ENCODE data around the gene ZSCAN1.

- TF ChIP-seq CTCF (IDR thresholded peaks at IDR 0.05 in 2 of 3, conservative IDR thresholded peaks at IDR 0.05 in 1 of 3; ENCODE audit: control insufficient read depth in 2 of 3, extremely low read depth in 1 of 3, insufficient read depth in 1 of 3, low read depth in 3 of 3, low read length in 3 of 3): no peak
- TF ChIP-seq CEBPB (IDR thresholded peaks at IDR 0.05; ENCODE audit: borderline replicate concordance in 1 of 2, low read depth in 2 of 2, low read length in 2 of 2): no peak
- no peak for TF ChIP-seq ATF7 (IDR thresholded peaks at IDR 0.05; ENCODE audit: low read depth)
- no peak for TF ChIP-seq E2F4 (IDR thresholded peaks at IDR 0.05; ENCODE audit: low read depth, low read length)
- no peak for TF ChIP-seq MXI1 (IDR thresholded peaks at IDR 0.05; ENCODE audit: low read depth, low read length)
- TF ChIP-seq USF1 (IDR thresholded peaks at IDR 0.05; ENCODE audit: borderline replicate concordance, extremely low read length, insufficient read depth, low read depth, low read length): no peak
- TF ChIP-seq HDAC2 (IDR thresholded peaks at IDR 0.05): no peak
- no peak for TF ChIP-seq RCOR1 (conservative IDR thresholded peaks at IDR 0.05; ENCODE audit: low read depth, low read length)
- TF ChIP-seq BCL3 (IDR thresholded peaks at IDR 0.05; ENCODE audit: borderline replicate concordance, insufficient read depth, low read depth, low read length, poor library complexity, severe bottlenecking): no peak
- TF ChIP-seq ZNF384 (IDR thresholded peaks at IDR 0.05; ENCODE audit: borderline replicate concordance, low read depth, low read length): no peak
- no peak for TF ChIP-seq FOXK2 (IDR thresholded peaks at IDR 0.05)
- TF ChIP-seq RAD51 (IDR thresholded peaks at IDR 0.05): no peak
- TF ChIP-seq POLR2AphosphoS5 (IDR thresholded peaks at IDR 0.05; ENCODE audit: low read length): no peak
These were observed 18.4 kb downstream of the ZSCAN1 start for GRCh38 chr19:58052256-58052655.

All from GM12878 (cell line).